Stimulated activated effector memory CD8-positive, alpha-beta T cell treated with anti-CD3 and anti-CD28 coated beads, Interleukin-12 subunit alpha, Interleukin-12 subunit beta, amount 100 ng/mL, for 72 hours (primary cell): ENCODE measurements around the gene PLA2G6.

Experiments
- ATAC-seq: fragments of 150-1000 bp; cut with Tn5 transposase; 2 replicates; pipeline ENCODE4 v1.10.0; 2021
- DNase-seq, 2 donors: peaks; one replicate each; pipeline ENCODE4 v3.0.0; 2021 to 2022; ENCODE audit warnings: low spot score in 2 of 2
- H3K27ac Mint-ChIP-seq: one replicate; pipeline ENCODE4 v1.8.0; 2022; ENCODE audit warnings: mild to moderate bottlenecking, mixed read lengths
- H3K36me3 Mint-ChIP-seq: one replicate; pipeline ENCODE4 v1.8.0; 2022; ENCODE audit warnings: mild to moderate bottlenecking, mixed read lengths
- H3K4me1 Mint-ChIP-seq: one replicate; pipeline ENCODE4 v1.8.0; 2022; ENCODE audit warnings: mixed read lengths
- H3K4me3 Mint-ChIP-seq: one replicate; pipeline ENCODE4 v1.8.0; 2022; ENCODE audit warnings: mild to moderate bottlenecking, mixed read lengths
- H3K9me3 Mint-ChIP-seq: one replicate; pipeline ENCODE4 v1.8.0; 2022; ENCODE audit warnings: mixed read lengths

The PLA2G6 gene

DNA sequence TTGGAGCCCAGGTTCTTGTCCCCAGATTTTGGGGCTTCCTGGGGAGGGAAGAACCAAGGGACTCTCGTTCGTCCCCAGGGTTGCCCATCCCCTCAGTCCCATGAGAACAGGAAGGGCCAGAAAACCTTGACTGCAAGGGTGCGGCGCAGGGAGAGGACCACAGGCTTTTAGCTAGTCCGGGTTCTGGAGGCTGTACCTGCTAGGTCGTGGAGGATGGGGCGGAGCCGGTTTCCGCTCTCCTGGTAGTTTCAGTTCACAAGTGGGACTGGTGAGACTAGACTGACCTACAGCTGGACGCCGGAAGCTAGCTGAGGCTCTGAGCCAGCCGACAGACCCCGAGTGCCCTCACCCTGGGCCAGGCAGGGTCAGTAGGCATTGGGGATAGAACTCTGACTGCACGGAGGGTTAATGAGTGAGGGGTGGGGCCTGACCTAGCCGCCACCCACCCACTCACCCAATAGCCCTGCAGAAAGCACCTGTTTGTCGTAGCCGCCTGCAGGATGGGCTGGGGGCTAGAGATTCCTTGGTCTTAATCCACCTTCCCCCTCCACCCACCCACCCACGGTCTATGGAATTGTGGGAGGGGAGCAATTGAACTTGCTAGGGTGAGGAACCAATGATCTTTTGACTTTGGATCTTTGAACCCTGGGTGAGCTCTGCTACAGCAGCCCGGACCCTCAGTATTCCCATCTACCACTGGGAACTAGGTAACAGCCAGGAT lies 21.6 kb upstream of the PLA2G6 start:
- ATAC-seq (peak; percentile 1), DNase-seq (peak in 1 of 2 donors; percentile 73)
- peaks cover 60% of the 10 kb centered on the region for H3K4me1 Mint-ChIP-seq

GRCh38 chr22:38202437-38203089 lies 20.9 kb upstream of the PLA2G6 start:
- ATAC-seq (peak; percentile 59), DNase-seq (peak; percentile 59 to 81)
- peak overlapping the region; percentile 71 for H3K4me3 Mint-ChIP-seq
- peaks cover 67% of the 10 kb centered on the region for H3K36me3 Mint-ChIP-seq
- H3K27ac Mint-ChIP-seq: peak overlapping the region; percentile 93
- no peaks in the 10 kb centered on the region for H3K9me3 Mint-ChIP-seq
- H3K4me1 Mint-ChIP-seq: peaks cover 53% of the 10 kb centered on the region

More for the DNA sequence above, 21.6 kb upstream of the PLA2G6 start:
- peaks cover 73% of the 10 kb centered on the region for H3K36me3 Mint-ChIP-seq
- H3K9me3 Mint-ChIP-seq: no peaks in the 10 kb centered on the region
- peak overlapping the region; percentile 93 for H3K27ac Mint-ChIP-seq
- peak overlapping the region; percentile 71 for H3K4me3 Mint-ChIP-seq

DNA sequence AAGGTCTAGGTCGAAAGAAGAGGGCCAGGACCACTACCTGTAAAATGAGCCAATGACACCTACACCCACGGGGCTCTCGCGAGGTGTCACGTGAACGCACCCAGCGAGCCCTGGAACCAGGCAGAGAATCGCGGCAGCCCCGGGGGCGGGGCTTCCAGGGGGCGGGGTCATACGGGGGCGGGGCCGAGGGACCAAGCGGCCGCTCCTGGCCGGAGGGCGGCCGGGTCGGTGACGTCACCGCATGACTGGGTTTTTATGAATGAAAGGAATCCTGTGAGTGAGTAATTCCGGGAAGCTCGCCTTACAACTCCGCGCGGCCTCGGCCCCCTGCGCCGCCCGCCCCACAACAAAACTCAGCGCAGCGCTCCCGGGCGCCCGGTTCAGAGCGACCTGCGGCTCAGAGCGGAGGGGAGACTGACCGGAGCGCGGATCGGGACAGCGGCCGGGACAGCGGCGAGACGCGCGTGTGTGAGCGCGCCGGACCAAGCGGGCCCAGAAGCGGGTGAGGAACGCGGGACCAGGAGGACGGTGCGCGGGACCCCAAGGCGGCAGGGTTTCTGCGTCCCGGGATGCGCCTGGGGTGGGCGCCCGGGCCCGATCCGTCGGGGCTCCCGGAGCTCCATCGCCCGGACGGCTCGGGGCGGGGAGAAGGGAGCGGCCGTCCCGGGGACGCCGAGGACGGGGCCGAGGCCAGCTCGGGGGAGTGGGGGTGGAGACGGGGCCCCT lies 20.2 kb upstream of the PLA2G6 start, which contains the start of gene MAFF:
Gene MAFF (plus strand): TSS at position 284 of the 726 bp plus-strand sequence. CDS start 11,860 bp downstream, outside the sequence.
- Mint-ChIP-seq H3K9me3 (no peaks in the 10 kb centered on the region), H3K4me3 (peak within 1 kb of the TSS; percentile 71), H3K4me1 (peaks cover 52% of the 10 kb centered on the region), H3K36me3 (peaks cover 63% of the 10 kb centered on the region), H3K27ac (peak within 1 kb of the TSS; percentile 93)
- ATAC-seq (peak; percentile 78), DNase-seq (peak; percentile 85 to 93)

DNA sequence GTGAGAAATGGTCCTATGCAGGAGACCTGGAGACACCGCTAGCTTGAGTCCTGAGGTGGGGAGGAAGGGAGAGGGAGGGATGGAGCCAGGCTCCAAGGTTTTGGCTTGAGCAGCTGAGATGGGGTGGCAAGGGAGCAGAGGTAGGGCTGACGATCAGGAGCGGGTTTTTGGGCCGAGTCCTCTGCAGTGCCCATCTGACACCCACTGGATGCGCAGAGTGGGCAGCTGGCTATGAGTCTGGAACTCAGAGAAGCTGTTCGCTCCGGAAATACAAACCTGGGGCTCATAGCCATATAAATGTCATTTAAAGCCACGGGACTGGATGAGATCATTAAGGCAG lies 19.7 kb upstream of the PLA2G6 start:
- peaks cover 58% of the 10 kb centered on the region for H3K36me3 Mint-ChIP-seq
- H3K4me3 Mint-ChIP-seq: peak overlapping the region; percentile 71
- no peaks in the 10 kb centered on the region for H3K9me3 Mint-ChIP-seq
- no peak for DNase-seq
- no peak for ATAC-seq
- H3K27ac Mint-ChIP-seq: peak overlapping the region; percentile 93
- peaks cover 52% of the 10 kb centered on the region for H3K4me1 Mint-ChIP-seq

GRCh38 chr22:38199826-38200559 lies 18.4 kb upstream of the PLA2G6 start:
- H3K4me1 Mint-ChIP-seq: peaks cover 38% of the 10 kb centered on the region
- peak overlapping the region; percentile 71 for H3K4me3 Mint-ChIP-seq
- DNase-seq (no peak), ATAC-seq (no peak)
- H3K9me3 Mint-ChIP-seq: no peaks in the 10 kb centered on the region
- peaks cover 45% of the 10 kb centered on the region for H3K36me3 Mint-ChIP-seq
- H3K27ac Mint-ChIP-seq: no peak overlapping the region

GRCh38 chr22:38196791-38197419 lies 15.3 kb upstream of the PLA2G6 start:
- DNase-seq (no peak), ATAC-seq (no peak)
- Mint-ChIP-seq H3K27ac (no peak overlapping the region), H3K4me3 (no peak overlapping the region), H3K36me3 (peaks cover 19% of the 10 kb centered on the region), H3K4me1 (peaks cover 29% of the 10 kb centered on the region), H3K9me3 (no peaks in the 10 kb centered on the region)

DNA sequence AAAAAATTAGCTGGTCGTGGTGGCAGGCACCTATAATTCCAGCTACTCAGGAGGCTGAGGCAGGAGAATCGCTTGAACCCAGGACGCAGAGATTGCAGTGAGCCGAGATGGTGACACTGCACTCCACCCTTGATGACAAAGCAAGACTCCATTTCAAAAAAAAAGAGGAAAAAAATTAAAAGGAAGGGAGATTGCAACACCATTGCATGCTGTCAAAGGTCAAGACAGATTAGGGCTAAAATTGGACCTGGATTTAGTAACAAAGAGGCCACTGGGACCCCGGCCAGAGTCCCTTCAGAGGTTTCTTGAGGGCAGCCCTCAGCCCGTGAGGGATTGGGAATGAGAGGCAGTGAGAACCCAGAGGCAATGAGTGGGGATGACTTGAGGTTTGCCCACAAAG lies 11.9 kb upstream of the PLA2G6 start:
- Mint-ChIP-seq H3K9me3 (no peaks in the 10 kb centered on the region), H3K4me3 (no peak overlapping the region), H3K36me3 (no peaks in the 10 kb centered on the region), H3K27ac (peak overlapping the region; percentile 58), H3K4me1 (peaks cover 13% of the 10 kb centered on the region)
- no peak for DNase-seq
- ATAC-seq: no peak

DNA sequence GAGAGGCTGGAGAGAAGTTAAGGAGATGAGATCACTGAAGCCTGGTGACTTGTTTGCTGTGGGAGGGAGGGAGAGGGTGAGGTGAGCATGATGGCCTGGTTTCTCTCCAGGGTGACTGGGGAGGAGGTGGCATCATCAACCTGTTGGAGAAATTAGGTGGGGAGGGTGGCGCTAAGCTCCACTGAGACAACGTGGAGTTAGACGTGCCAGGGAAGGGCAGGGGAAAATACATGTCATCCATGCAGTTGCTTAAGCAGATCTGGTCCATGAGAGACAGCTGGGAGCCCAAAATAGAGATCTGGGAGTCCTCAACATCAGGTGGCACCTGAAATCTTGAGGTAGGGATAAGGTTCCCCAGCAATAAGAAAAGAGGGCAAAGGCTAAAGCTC lies 10.8 kb upstream of the PLA2G6 start:
- Mint-ChIP-seq H3K27ac (no peak overlapping the region), H3K4me3 (no peak overlapping the region), H3K36me3 (no peaks in the 10 kb centered on the region), H3K4me1 (peaks cover 13% of the 10 kb centered on the region), H3K9me3 (no peaks in the 10 kb centered on the region)
- DNase-seq (no peak), ATAC-seq (no peak)

GRCh38 chr22:38191731-38192474 lies 10.3 kb upstream of the PLA2G6 start:
- ATAC-seq (peak; percentile 8), DNase-seq (no peak)
- no peak overlapping the region for H3K27ac Mint-ChIP-seq
- no peaks in the 10 kb centered on the region for H3K36me3 Mint-ChIP-seq
- H3K4me1 Mint-ChIP-seq: peaks cover 13% of the 10 kb centered on the region
- H3K9me3 Mint-ChIP-seq: no peaks in the 10 kb centered on the region
- H3K4me3 Mint-ChIP-seq: no peak overlapping the region

DNA sequence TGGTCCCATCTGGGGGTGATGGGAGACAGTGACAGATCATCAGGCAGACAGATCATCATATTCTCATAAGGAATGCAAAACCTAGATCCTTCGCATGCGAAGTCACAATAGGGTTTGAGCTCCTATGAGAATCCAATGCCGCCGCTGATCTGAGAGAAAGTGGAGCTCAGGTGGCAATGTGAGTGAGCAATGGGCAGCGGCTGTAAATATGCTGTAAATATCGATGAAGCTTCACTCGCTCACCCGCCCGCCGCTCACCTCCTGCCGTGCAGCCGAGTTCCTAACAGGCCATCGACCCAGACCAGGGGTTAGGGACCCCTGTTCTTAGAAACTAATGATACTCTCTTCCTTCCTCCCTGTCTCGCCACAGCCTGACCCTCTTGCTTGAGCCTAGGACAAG lies 9.4 kb upstream of the PLA2G6 start:
- Mint-ChIP-seq H3K4me1 (peaks cover 13% of the 10 kb centered on the region), H3K4me3 (no peak overlapping the region), H3K27ac (no peak overlapping the region), H3K36me3 (no peaks in the 10 kb centered on the region), H3K9me3 (no peaks in the 10 kb centered on the region)
- DNase-seq (no peak), ATAC-seq (no peak)

- Mint-ChIP-seq H3K9me3 (no peaks in the 10 kb centered on the region), H3K27ac (no peak overlapping the region), H3K4me3 (no peak overlapping the region), H3K4me1 (peaks cover 13% of the 10 kb centered on the region), H3K36me3 (no peaks in the 10 kb centered on the region)
- DNase-seq (no peak), ATAC-seq (no peak)
These were observed 9.0 kb upstream of the PLA2G6 start for GRCh38 chr22:38190581-38190980.

GRCh38 chr22:38189104-38189503 lies 7.5 kb upstream of the PLA2G6 start:
- peaks cover 6% of the 10 kb centered on the region for H3K4me1 Mint-ChIP-seq
- no peak overlapping the region for H3K4me3 Mint-ChIP-seq
- H3K9me3 Mint-ChIP-seq: no peaks in the 10 kb centered on the region
- DNase-seq (no peak), ATAC-seq (no peak)
- H3K27ac Mint-ChIP-seq: peak overlapping the region; percentile 68
- H3K36me3 Mint-ChIP-seq: no peaks in the 10 kb centered on the region

DNA sequence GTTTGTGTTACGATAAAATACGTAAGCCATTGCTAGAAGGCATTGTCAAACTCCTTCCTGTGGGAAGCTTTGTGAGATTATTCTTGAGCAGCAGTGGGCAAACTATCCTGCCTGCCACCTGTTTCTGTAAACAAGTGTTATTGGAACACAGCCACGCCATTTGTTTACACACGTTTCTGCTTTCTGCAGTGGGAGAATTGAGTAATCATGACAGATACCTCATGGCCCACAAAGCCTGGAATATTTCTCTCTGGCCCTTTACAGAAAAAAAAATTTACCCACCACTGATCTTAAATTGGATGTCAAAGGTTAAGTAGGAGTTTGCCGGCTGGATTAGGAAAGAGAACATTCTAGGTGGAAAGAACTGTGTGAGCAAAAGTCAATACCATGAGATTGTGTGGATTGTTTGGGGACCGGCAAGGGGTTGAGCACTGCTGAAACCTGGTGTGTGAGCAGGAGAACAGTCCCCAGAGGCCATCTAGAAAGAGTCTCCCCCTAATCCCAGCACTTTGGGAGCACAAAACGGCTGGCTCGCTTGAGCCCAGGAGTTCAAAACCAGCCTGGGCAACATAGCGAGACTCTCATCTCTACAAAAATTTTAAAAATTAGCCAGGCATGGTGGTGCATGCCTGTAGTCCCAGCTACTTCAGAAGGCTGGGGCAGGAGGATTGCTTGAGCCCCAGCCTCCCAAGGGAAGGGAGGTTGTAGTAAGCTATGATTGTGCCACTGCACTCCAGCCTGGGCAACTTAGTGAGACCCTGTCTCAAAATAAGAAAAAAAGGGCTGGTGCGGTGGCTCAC lies 6.0 kb upstream of the PLA2G6 start:
- H3K4me3 Mint-ChIP-seq: no peak overlapping the region
- H3K4me1 Mint-ChIP-seq: no peaks in the 10 kb centered on the region
- no peak overlapping the region for H3K27ac Mint-ChIP-seq
- DNase-seq (no peak), ATAC-seq (no peak)
- no peaks in the 10 kb centered on the region for H3K36me3 Mint-ChIP-seq
- H3K9me3 Mint-ChIP-seq: no peaks in the 10 kb centered on the region

GRCh38 chr22:38186429-38186828 lies 4.8 kb upstream of the PLA2G6 start:
- Mint-ChIP-seq H3K4me3 (no peak overlapping the region), H3K36me3 (peaks cover 6% of the 10 kb centered on the region), H3K4me1 (peaks cover 8% of the 10 kb centered on the region), H3K27ac (peak overlapping the region; percentile 51), H3K9me3 (no peaks in the 10 kb centered on the region)
- DNase-seq: no peak
- ATAC-seq: no peak
